ENCODE results near the gene RRP8.

The RRP8 gene

DNA sequence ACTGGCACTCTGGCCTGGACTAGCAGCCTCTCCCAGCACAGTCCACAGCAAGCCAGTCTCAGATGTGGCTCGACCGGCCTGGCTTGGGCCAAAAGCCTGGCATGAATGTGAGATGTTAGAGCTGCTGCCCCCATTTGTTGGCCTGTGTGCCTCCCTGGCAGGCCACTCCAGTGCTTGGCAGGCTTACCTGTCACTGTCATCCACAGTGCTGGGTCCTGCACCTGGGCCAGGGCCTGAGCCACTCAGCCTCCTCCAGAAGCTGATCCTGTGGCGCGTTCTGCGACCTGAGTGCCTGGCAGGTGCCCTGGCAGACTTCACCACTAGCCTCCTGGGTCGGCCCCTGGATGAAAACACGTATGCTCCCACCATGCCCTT lies 36.1 kb downstream of the RRP8 start:
- DNase-seq, result no peak

GRCh38 chr11:6566704-6567370 lies 36.6 kb downstream of the RRP8 start:
- no peak for DNase-seq

- no peak for DNase-seq
These were observed 37.3 kb downstream of the RRP8 start for GRCh38 chr11:6565988-6566703.

DNA sequence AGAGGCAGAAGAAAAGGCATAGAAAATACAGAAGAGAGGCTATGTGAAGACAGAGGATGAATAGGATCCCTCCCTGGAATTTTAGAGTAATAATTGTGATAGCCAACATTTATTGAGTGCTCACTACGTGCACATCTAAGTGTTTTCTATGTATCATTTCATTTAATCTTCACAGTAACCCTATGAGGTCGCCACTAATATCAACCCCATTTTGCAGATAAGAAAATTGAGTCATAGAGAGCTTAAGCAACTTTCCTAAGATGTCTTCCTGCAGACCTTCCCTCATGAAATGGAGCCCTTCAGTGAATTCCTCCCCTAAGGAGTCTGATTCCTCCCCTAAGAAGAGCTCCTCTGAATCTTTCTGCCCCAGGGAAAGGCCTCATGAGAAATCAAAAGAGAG lies 38.1 kb downstream of the RRP8 start:
- no peak for DNase-seq

DNA sequence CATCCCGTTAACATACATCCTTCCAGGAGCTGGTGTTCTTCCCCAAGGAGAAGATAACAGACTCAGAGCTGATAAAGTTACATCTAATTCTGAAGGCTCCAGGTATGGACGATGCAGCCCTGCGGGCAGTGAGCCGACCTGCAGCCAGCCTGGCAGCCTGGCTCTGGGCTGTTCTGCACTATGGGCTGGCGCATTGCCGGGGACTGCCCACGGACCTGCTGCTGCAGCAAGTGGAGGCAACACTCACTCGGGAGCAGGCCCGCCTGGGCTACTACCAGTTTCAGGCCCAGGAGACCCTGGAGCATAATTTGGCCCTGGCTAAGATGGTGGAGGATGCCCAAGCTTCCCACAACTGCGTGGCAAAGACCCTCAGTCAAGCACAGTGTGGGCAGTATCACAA lies 39.7 kb downstream of the RRP8 start:
- DNase-seq, result no peak

DNA sequence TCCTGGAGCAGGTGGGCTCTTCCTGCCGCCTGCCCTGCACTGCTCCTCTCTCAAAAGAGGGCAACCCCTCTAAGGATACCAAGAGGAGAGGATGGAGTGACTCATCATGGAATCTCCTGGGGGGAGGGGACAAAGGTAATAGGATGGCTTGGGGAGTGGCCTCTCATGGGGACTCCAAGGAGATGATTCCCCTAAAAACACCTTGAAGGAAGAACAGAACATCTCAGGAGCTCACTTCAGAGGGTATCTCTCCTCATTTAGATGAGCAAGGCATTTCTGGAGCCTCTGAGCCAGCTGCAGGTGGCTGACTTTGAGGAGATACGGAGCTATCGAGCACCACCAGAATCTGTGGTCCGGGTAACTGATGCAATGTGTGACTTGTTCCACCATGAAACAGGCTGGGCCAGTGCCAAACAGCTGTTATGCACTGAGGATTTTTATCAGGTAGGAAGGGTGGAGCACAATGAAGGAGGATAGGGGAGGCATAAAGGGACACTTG lies 40.2 kb downstream of the RRP8 start:
- DNase-seq, result no peak

GRCh38 chr11:6561288-6561687 lies 42.1 kb downstream of the RRP8 start:
- no peak for DNase-seq

DNA sequence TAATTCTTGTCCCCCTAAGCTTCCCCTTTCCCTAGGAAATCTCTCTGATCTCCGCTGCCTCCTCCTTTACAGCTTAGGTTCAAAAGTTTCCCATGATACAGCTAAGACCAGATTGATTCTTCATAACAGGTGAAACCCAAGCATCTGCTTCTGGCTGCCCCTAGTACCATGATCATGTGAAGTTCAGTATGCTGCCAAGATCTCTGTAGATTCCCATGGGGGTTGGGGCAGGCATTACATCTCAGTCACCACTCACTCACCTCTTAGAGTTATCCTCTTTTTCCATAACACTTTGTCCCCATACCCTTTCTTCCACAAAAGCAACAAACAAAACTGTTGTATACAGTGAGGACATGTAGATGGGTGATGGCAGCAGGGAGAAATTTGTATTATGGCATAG lies 44.0 kb downstream of the RRP8 start:
- no peak for DNase-seq

- DNase-seq, result no peak
These were observed 45.4 kb downstream of the RRP8 start for GRCh38 chr11:6557761-6558674.

DNA sequence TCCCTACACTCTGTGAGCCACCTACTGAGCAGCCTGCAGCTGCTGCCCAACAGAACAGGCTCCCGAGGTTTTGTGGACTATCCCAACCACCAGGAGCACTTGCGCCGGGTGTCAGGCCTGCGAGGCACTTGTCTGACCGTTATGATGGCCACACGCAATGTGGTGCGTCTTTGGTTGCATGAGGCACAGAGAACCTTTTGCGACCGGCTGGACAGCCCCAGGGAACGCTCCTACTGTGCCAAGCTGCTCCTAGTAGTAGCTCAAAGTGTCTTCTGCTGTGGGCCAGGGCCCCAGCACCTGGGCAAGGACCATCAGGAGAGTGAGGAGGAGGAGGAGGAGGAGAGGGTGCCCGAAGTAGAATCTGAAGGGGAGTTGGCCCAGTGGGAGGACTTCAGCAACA lies 46.4 kb downstream of the RRP8 start:
- no peak for DNase-seq

DNA sequence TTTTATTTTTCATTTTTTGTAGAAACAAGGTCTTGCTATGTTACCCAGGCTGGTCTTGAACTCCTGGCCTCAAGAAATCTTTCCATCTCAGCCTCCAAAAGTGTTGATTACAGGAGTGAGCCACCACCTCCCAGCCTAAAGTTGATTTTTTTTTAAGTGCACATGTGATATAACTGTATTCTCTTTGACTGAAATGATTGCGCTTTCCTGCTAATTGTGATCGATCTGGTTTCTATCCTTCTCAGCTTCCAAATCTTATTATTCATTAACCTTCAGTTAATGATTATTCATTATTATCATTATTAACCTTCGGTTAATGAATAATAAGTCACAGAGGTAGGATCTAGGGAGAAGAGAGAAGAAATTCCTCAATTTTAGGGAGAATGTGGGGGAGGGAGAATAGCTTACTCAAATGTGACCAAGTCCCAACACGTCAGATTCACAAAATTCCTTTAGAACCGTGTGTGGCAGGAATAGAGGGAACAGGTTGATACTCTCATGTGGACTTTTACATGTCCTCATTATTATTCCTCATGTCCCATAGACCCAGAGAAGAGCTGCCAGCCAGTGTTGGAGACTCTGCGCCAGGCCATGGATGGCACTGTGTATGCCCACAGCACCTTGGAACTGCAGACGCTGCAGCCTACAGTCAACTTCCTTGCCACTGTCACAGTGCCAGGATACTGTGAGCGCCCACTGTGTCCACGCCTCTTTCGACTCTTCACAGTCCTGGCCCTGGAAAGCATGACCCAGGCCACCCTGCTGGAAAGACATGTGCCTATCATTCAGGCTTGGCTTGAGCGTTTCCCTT lies 47.1 kb downstream of the RRP8 start:
- DNase-seq, result no peak

- DNase-seq, result no peak
These were observed 48.3 kb downstream of the RRP8 start for GRCh38 chr11:6554828-6555706.

GRCh38 chr11:6553634-6554033 lies 49.8 kb downstream of the RRP8 start:
- DNase-seq, result no peak

DNA sequence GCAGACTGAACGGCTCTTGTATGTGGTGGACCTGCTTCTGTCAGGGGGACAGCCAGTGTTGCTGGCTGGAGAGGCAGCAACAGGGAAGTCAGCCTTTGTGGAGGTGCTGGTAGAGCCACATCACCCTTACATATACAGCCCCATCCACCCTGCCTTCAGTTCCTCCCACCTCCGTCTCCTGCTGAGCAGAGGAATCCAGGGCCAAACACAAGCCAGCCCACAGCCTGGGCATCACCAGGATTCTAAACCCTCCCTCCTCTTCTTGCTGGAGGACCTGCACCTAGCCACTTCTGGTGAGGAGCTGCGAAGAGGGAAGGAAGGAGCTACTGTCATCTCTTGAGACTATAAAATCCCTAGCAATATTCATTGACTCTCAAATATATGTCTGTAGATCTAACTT lies 54.8 kb downstream of the RRP8 start:
- DNase-seq, result no peak

DNA sequence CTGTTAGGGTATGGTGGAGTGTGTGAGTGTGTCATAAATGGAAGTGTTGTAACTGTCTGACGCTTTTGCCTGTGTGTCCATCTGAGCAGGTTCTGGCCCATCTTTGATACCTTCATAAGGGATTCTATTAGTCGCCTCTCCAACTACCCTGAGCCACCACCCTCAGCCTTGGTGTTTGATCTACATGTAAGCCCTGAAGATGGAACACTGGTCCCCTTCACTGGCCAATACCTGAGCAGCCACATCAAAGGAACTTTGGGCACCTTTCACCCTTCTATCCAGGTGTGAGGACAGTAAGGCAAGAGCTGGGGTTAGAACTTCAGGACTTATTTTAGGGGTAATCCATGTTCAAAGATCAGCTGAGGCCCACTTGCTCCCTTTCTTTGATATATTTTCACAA lies 55.3 kb downstream of the RRP8 start:
- no peak for DNase-seq

GRCh38 chr11:6547177-6547576 lies 56.2 kb downstream of the RRP8 start:
- no peak for DNase-seq

DNA sequence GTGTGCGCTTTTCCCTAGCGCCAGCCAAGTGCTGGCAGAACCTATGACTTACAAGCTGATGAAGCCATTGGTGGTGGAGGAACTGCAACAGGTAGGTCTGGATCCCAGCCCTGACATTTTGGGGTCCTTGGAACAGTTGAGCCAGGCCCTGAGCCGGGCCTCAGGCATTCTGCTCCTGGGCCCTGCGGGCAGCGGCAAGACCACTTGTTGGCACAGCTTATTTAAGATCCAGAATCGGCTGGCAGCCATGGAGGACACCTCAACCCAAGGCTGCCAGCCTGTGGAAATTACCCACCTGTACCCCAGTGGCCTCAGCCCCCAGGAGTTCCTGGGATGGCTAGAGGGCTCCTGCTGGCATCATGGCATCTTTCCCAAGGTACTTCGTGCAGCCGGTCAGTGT lies 56.7 kb downstream of the RRP8 start:
- DNase-seq, result no peak

- DNase-seq, result no peak
These were observed 57.4 kb downstream of the RRP8 start for GRCh38 chr11:6545917-6546605.

All from fibroblast of skin of scalp (primary cell).